GM12891 (cell line): ENCODE data around the gene GLIS1.

Source experiments
- DNase-seq: peaks from one replicate; pipeline ENCODE4 v3.0.0; 2011; ENCODE audit warnings: low spot score; ENCODE audit not compliant: insufficient read length
- FAIRE-seq: peaks from 2 replicates; lab custom pipeline; 2011; peaks lifted over from hg19 to GRCh38; lab: Jason Lieb, UNC
- PAX5 ChIP-seq: IDR thresholded peaks from 2 replicates; pipeline ENCODE4 v1.6.1; 2011; ENCODE audit warnings: low read length, moderate library complexity, mild to moderate bottlenecking; ENCODE audit not compliant: insufficient read depth, severe bottlenecking
- POLR2A ChIP-seq: IDR thresholded peaks from 2 replicates; pipeline ENCODE4 v1.6.1; 2011; ENCODE audit warnings: low read depth, low read length, control low read depth
- POLR2AphosphoS5 ChIP-seq: IDR thresholded peaks from 2 replicates; pipeline ENCODE4 v1.6.1; 2011; ENCODE audit warnings: low read depth, low read length, control low read depth
- POU2F2 ChIP-seq: IDR thresholded peaks from 2 replicates; pipeline ENCODE4 v1.6.1; 2011; ENCODE audit warnings: low read depth, mild to moderate bottlenecking, control low read depth, low read length, moderate library complexity
- SPI1 ChIP-seq: IDR thresholded peaks from 2 replicates; pipeline ENCODE4 v1.6.1; 2011; ENCODE audit warnings: low read depth, low read length, control low read depth
- TAF1 ChIP-seq: IDR thresholded peaks from 2 replicates; pipeline ENCODE4 v1.6.1; 2011; ENCODE audit warnings: low read depth, low read length, control low read depth

The GLIS1 gene

DNA sequence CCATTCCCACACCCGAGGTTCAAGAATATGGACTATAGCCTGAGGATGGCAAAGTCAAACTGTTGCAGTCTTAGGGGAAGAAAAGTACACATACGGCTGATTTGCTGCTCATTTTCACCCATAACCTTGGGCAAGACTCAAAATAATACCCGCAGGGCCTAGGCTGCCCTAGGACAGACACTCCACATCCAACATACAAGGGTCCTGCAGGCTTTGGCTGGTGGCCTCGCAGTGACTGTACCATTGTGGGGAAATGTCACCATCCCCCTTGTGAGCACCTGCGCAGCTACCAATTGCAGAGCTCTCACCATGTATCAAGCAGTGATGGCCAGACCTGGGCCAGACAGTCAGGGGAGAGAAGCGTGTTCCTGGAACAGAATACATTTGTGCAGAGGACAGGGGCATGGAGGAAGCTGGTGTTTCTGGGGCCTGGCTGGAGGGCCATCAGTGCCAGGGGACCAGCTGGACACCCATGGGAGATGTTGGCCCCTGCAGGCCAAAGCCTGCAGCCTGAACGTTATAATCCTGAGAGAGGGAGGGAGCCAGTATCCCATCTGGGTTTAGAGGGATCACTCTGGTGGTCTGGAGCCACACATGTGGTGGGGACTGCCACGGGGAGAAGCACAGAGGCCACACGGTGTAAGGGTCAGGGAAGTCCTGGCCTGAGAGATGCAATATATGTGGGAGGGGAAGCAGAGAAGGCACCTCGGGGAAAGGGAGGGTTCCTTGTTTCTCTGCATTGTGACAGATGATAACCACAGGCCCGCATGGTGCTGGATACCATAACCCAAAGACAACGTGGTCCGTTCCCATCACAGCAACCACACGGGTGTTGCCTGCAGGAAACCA lies 101.2 kb downstream of the GLIS1 start:
- no peak for FAIRE-seq
- DNase-seq = no peak
- TF ChIP-seq SPI1 (no peak), POLR2AphosphoS5 (no peak), PAX5 (no peak)

DNA sequence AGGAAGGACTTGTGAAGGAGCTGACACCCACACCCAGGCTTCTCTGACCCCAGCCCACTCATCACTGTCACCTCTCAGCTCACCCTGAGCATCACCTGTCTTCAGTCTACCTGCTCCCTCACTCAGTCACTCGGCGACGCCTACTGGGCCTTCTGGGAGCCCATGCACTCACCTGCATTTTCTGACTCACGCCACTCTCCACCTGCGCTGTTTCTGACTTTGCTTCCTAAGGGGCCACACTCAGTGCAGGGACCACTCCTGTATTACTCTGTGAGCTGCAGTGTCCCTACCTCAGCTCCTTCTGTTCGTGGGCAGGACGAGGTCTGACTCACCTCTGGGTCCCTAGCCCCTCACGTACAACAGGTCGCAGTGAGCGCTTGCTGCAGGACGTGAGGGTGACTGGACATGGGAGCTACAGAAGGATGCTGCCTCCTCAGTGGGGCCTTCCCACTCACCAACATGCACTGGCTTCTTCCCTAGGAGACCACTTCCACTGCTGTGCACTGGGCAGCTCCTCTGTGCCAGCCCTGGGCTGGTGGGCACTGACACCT lies 102.3 kb downstream of the GLIS1 start:
- TF ChIP-seq POLR2AphosphoS5 = no peak
- TF ChIP-seq POU2F2 = no peak
- TF ChIP-seq SPI1 = no peak
- TF ChIP-seq PAX5 = no peak
- TF ChIP-seq POLR2A = no peak
- no peak for TF ChIP-seq TAF1
- DNase-seq (no peak), FAIRE-seq (no peak)

DNA sequence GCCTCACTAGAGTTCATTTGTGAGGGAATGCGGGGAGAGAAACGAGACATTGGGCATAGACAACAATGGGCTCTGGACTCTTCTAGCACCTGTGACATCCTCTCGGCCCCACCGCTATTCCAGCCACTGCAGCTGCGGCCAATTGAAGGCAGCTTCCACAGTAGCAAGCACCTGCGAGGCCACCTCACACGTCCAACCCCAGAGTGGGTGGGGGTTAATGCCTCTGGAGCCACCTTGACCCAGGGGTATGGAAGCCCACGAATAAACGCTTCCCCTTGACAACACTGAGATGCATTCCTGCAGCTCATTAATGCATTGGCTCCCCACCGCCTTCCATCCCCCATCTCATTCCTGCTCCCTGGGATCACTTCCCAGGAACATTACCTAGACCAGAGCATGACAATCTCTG lies 104.4 kb downstream of the GLIS1 start:
- DNase-seq (no peak), FAIRE-seq (no peak)
- TF ChIP-seq SPI1 (no peak), POLR2A (no peak), POLR2AphosphoS5 (no peak), TAF1 (no peak), POU2F2 (no peak), PAX5 (no peak)

DNA sequence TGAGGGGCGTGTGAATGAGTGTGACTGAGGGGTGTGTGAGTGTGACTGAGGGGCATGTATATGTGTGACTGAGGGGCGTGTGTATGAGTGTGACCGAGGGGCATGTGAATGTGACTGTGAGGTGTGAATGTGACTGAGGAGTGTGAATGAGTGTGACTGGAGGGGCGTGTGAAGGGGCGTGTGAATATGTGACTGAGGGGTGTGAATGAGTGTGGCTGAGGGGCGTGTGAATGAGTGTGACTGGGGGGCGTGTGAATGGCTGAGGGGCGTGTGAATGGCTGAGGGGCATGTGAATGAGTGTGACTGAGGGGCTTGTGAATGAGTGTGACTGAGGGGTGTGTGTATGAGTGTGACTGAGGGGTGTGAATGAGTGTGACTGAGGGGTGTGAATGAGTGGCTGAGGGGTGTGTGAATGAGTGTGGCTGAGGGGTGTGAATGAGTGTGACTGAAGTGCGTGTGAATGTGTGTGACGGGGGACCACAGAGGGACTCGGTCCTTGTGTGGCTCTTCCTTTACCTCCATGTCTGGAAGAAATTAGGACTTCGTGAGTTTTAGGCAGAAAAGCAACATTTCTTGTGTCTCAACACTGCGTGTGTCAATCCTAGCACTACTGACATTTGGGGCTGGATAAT lies 105.8 kb downstream of the GLIS1 start:
- DNase-seq (no peak), FAIRE-seq (no peak)
- no peak for TF ChIP-seq POLR2A
- no peak for TF ChIP-seq POU2F2

DNA sequence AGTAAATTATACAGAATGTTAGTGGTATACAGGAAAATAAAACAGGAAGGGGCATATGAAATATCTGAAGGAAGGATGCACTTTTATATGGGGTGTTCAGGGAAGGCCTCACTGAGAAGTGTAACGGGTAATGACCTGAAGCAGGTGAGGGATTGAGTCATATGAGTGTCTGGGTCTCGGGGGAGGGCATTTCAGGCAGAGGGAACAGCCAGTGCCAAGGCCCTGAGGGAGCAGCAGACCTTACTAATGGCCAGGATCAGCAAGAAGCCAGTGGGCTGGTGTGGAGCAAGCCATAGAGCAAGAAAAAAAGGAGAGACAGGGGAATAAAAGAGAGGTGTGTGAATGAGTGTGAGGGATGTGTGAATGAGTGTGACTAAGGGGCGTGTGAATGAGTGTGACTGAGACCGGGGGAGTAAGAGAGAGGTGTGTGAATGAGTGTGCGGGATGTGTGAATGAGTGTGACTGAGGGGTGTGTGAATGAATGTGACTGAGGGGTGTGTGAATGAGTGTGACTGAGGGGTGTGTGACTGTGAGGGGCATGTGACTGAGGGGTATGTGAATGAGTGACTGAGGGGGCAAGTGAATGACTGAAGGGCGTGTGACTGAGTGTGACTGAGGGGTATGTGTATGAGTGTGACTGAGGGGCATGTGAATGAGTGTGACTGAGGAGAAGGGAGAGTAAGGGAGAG lies 107.2 kb downstream of the GLIS1 start:
- DNase-seq (no peak), FAIRE-seq (no peak)
- TF ChIP-seq POU2F2 = no peak
- TF ChIP-seq POLR2A = no peak
- no peak for TF ChIP-seq SPI1
- TF ChIP-seq PAX5 = no peak
- TF ChIP-seq POLR2AphosphoS5 = no peak
- no peak for TF ChIP-seq TAF1

DNA sequence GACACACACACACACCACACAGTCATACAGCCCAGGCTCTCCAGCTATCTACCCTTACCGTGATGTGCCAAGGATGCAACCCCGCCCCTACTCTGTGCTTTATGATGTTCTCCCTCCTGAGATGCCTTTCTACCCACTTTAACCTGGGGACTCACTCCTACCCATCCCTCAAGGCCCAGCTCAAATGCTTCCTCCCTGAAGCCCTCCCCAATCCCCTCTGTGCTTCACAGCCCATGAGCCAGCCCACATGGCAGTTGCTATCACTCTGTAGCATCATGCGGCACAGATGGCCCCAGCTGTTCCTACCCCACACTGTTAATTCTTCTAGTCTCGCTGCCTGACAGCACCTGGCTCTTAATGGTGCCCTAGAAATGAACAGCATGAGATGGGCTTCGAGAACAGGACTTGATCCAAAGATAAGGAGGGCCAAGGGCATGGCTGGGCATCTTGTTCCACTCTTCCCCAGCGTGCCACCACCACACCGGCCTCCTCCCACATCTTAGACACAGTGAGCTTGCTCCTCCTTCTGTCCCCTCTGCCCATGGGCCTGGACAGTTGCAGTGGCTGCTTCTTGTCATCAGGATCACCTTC lies 109.8 kb downstream of the GLIS1 start:
- FAIRE-seq (no peak), DNase-seq (no peak)
- TF ChIP-seq POU2F2 = no peak
- no peak for TF ChIP-seq POLR2A
- TF ChIP-seq POLR2AphosphoS5 = no peak

DNA sequence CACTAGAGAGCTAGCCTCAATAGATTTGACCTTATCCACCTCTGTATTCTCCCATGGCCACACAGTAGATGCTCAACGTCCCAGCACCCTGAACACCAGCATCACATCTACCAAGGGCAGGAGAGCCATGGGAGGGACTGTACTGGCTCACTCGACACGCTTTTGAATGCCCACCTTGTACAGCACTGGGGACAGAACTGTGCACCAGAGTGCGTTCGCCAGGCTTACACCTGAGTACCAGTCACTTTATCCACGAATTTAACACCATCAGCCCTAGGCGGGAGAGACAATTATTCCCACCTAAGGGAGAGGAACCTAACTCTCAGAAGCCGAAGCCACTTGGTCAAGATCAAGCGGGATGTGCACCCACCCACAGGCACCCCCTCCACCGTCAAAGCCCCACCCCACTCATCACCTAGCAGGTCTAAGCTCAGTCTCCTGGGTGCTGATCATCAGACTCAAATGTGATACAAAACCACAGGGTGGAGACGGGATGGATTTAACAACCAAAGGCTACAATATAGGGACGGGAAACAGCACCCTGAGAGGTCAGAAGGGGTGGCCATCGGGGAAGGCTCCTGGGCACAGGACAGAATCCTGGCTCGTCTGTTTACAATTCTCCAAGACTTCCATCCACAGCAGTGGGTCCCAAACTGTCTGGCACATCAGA lies 110.5 kb downstream of the GLIS1 start:
- no peak for TF ChIP-seq PAX5
- no peak for TF ChIP-seq POLR2AphosphoS5
- no peak for FAIRE-seq
- no peak for DNase-seq

DNA sequence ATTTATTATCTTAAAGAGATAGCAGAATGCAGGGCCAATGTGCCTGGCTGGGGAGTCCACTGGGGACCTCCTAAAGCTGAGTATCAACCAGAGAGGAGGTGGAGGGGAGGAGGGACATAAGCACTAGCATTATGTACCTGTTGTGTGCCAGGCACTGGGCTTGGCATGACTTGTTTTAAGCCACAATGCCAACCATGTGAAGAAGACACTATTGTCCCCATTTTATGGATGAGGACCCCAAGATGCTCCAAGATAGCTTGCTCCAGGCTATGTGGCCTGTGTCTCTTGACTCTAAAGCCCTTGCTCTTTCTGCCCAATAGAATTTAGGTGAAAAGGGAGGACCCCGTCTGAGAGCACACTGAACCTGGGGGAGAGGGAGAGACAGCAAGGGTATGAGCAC lies 111.3 kb downstream of the GLIS1 start:
- FAIRE-seq (no peak), DNase-seq (no peak)
- no peak for TF ChIP-seq POLR2A
- TF ChIP-seq POU2F2 = no peak
- TF ChIP-seq POLR2AphosphoS5 = no peak
- TF ChIP-seq PAX5 = no peak
- no peak for TF ChIP-seq TAF1
- no peak for TF ChIP-seq SPI1

DNA sequence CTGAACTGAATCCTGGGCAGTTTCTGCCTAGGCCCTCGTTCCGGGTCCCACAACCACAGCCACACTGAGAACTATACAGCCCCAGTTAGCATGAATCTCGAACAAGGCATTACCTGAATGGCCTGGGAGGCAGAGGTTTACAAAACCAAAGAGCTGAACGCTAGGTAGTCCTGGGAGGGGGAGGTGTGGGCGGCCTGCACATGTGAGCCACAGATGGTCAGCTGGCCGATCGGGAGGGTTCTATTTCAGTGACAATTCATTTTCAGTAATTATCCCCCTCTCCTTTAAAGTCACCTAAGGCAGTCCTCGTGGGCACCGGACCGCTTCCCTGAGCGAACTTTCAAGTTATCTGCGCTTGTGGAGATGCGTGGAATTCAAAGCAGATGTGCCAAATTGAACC lies 111.9 kb downstream of the GLIS1 start:
- TF ChIP-seq POLR2AphosphoS5 (no peak), SPI1 (no peak), PAX5 (no peak), TAF1 (no peak), POU2F2 (no peak), POLR2A (no peak)
- DNase-seq = no peak
- FAIRE-seq = no peak
